HepG2 (cell line): ENCODE measurements around the gene TNP2. TPM values are rescaled to one million over a fixed set of nuclear protein-coding genes. Genes with fewer than 3 reads are reported as not detected.
A peak's percentile ranks its signal among the peaks of the same experiment; 100 is the strongest.

Experiments used
- ARID2 ChIP-seq: sonication (generic); formaldehyde crosslinking; IDR thresholded peaks from 2 replicates; pipeline ENCODE4 v1.8.1; 2022; ENCODE audit warnings: mild to moderate bottlenecking, missing genetic modification reagents, borderline replicate concordance
- ARNTL ChIP-seq: sonication (generic); formaldehyde crosslinking; IDR thresholded peaks from 2 replicates; pipeline ENCODE4 v1.4.0; 2020; ENCODE audit warnings: mild to moderate bottlenecking, missing genetic modification reagents
- ATF1 ChIP-seq: IDR thresholded peaks from 2 replicates; pipeline ENCODE4 v1.6.1; 2016; ENCODE audit warnings: mild to moderate bottlenecking, control low read depth
- CHD4 ChIP-seq: fragments of 200-600 bp; sonication (generic); IDR thresholded peaks from 2 replicates; pipeline ENCODE4 v1.7.0; 2017; ENCODE audit warnings: mild to moderate bottlenecking, low read length, borderline replicate concordance
- ELF1 ChIP-seq: sonication (generic); formaldehyde crosslinking; IDR thresholded peaks from 2 replicates; pipeline ENCODE4 v1.4.0; 2020; ENCODE audit warnings: missing genetic modification reagents
- ELF4 ChIP-seq: sonication (generic); formaldehyde crosslinking; IDR thresholded peaks from 2 replicates; pipeline ENCODE4 v1.5.0; 2020; ENCODE audit warnings: missing genetic modification reagents, mild to moderate bottlenecking, moderate library complexity, borderline replicate concordance
- ETV6 ChIP-seq: sonication (generic); formaldehyde crosslinking; conservative IDR thresholded peaks from 2 replicates; pipeline ENCODE4 v1.4.0; 2020; ENCODE audit warnings: missing genetic modification reagents
- FOXK1 ChIP-seq: sonication (generic); formaldehyde crosslinking; IDR thresholded peaks from 2 replicates; pipeline ENCODE4 v1.4.0; 2020; ENCODE audit warnings: low read depth, missing genetic modification reagents, borderline replicate concordance
- HMGA1 ChIP-seq: sonication (generic); formaldehyde crosslinking; conservative IDR thresholded peaks from 2 replicates; pipeline ENCODE4 v1.4.0; 2020; ENCODE audit warnings: missing genetic modification reagents
- MTF1 ChIP-seq: sonication (generic); formaldehyde crosslinking; IDR thresholded peaks from 2 replicates; pipeline ENCODE4 v1.5.0; 2020; ENCODE audit warnings: missing genetic modification reagents
- NFE2 ChIP-seq: sonication (generic); formaldehyde crosslinking; IDR thresholded peaks from 2 replicates; pipeline ENCODE4 v1.4.0; 2020; ENCODE audit warnings: missing genetic modification reagents
- NFIB ChIP-seq: sonication (generic); formaldehyde crosslinking; IDR thresholded peaks from 2 replicates; pipeline ENCODE4 v1.9.0; 2021; ENCODE audit warnings: missing genetic modification reagents, mild to moderate bottlenecking, borderline replicate concordance
- NFYC ChIP-seq: IDR thresholded peaks from 2 replicates; pipeline ENCODE4 v1.6.1; 2016; ENCODE audit warnings: missing genetic modification reagents, missing compliant biosample characterization
- NR1H2 ChIP-seq: sonication (generic); formaldehyde crosslinking; IDR thresholded peaks from 2 replicates; pipeline ENCODE4 v1.8.1; 2022; ENCODE audit warnings: low read depth, missing genetic modification reagents, borderline replicate concordance
- RFX1 ChIP-seq: fragments of 450-650 bp; IDR thresholded peaks from 2 replicates; pipeline ENCODE4 v1.6.1; 2017
- RFX5 ChIP-seq: IDR thresholded peaks from 2 replicates; pipeline ENCODE4 v1.6.1; 2011; ENCODE audit warnings: low read depth, low read length, improper control_type of control experiment
- SAFB2 ChIP-seq: sonication (generic); formaldehyde crosslinking; IDR thresholded peaks from 2 replicates; pipeline ENCODE4 v1.5.1; 2020; ENCODE audit warnings: missing genetic modification reagents, low read depth, mild to moderate bottlenecking, borderline replicate concordance
- SAP130 ChIP-seq: IDR thresholded peaks from 2 replicates; pipeline ENCODE4 v1.6.1; 2016; ENCODE audit warnings: low read depth
- SIX4 ChIP-seq: sonication (generic); formaldehyde crosslinking; IDR thresholded peaks from 2 replicates; pipeline ENCODE4 v1.4.0; 2020; ENCODE audit warnings: missing genetic modification reagents
- SMC3 ChIP-seq: IDR thresholded peaks from 2 replicates; pipeline ENCODE4 v1.6.1; 2011; ENCODE audit warnings: low read length, improper control_type of control experiment
- SP5 ChIP-seq: IDR thresholded peaks from 2 replicates; pipeline ENCODE4 v1.6.1; 2016; ENCODE audit warnings: low read depth, borderline replicate concordance
- TCF7L2 ChIP-seq: IDR thresholded peaks from 2 replicates; pipeline ENCODE4 v1.6.1; 2011; ENCODE audit warnings: mild to moderate bottlenecking, low read depth, low read length, moderate library complexity
- YEATS2 ChIP-seq: sonication (generic); formaldehyde crosslinking; IDR thresholded peaks from 2 replicates; pipeline ENCODE4 v1.4.0; 2020; ENCODE audit warnings: missing genetic modification reagents, borderline replicate concordance
- ZBTB43 ChIP-seq: sonication (generic); formaldehyde crosslinking; conservative IDR thresholded peaks from 2 replicates; pipeline ENCODE4 v1.4.0; 2020; ENCODE audit warnings: missing genetic modification reagents
- ZNF124 ChIP-seq: sonication (generic); formaldehyde crosslinking; IDR thresholded peaks from 2 replicates; pipeline ENCODE4 v1.4.0; 2020; ENCODE audit warnings: missing genetic modification reagents
- ZNF547 ChIP-seq: sonication (generic); formaldehyde crosslinking; IDR thresholded peaks from 2 replicates; pipeline ENCODE4 v1.5.1; 2020; ENCODE audit warnings: mild to moderate bottlenecking, missing genetic modification reagents
- ZNF564 ChIP-seq: sonication (generic); formaldehyde crosslinking; IDR thresholded peaks from 2 replicates; pipeline ENCODE4 v1.8.1; 2023; ENCODE audit warnings: mild to moderate bottlenecking, missing genetic modification reagents
- ZNF598 ChIP-seq: sonication (generic); formaldehyde crosslinking; IDR thresholded peaks from 2 replicates; pipeline ENCODE4 v1.5.1; 2020; ENCODE audit warnings: mild to moderate bottlenecking, missing genetic modification reagents, borderline replicate concordance
- ZNF772 ChIP-seq: sonication (generic); formaldehyde crosslinking; IDR thresholded peaks from 2 replicates; pipeline ENCODE4 v1.5.0; 2020; ENCODE audit warnings: mild to moderate bottlenecking, missing genetic modification reagents
- ZNF883 ChIP-seq: sonication (generic); formaldehyde crosslinking; IDR thresholded peaks from 2 replicates; pipeline ENCODE4 v1.5.1; 2020; ENCODE audit warnings: mild to moderate bottlenecking, missing genetic modification reagents; ENCODE audit errors: not compliant biosample characterization
- ZSCAN25 ChIP-seq: sonication (generic); formaldehyde crosslinking; IDR thresholded peaks from 2 replicates; pipeline ENCODE4 v1.8.0; 2022; ENCODE audit warnings: mild to moderate bottlenecking, missing genetic modification reagents
- ZSCAN29 ChIP-seq: sonication (generic); formaldehyde crosslinking; conservative IDR thresholded peaks from 2 replicates; pipeline ENCODE4 v1.4.0; 2020; ENCODE audit warnings: mild to moderate bottlenecking, missing genetic modification reagents
- ZZZ3 ChIP-seq: sonication (generic); formaldehyde crosslinking; IDR thresholded peaks from 2 replicates; pipeline ENCODE4 v1.4.0; 2020; ENCODE audit warnings: missing genetic modification reagents, mild to moderate bottlenecking, borderline replicate concordance
- polyA plus RNA-seq, 8 experiments: library from polyadenylated mRNA; depleted of rRNA in 3 of 8; stranded (reverse) in 7 of 8; unstranded in 1 of 8; fragments of >200 nt; fragmentation: Illumina TruSeq in 4 of 8; extraction: Trizol in 4 of 8; gene quantifications; 2 replicates each; pipeline versions ENCODE4 v1.2.1 to v1.2.3, GENCODE V29; 2011 to 2016; ENCODE audit warnings: low read depth in 4 of 8, missing spikeins in 1 of 8, mixed read lengths in 1 of 8; ENCODE audit not compliant: insufficient read depth in 1 of 8
- total RNA-seq, 5 experiments: library from RNA; depleted of rRNA; stranded (reverse); fragments of >200 nt; fragmentation: Illumina TruSeq; extraction: Trizol; gene quantifications; 2 replicates each; pipeline ENCODE4 v1.2.3, GENCODE V29; 2016; ENCODE audit warnings: low read depth in 1 of 5
- TF ChIP-seq, protein P1 (sequence below): IDR thresholded peaks from 2 replicates; pipeline ENCODE4 v1.6.1; 2012; ENCODE audit warnings: inconsistent platforms

The TNP2 gene
- total and polyA plus RNA-seq, 2 of the 13 experiments (the other 11 are each of a cell fraction or from before 2014, with no cell fraction given), result not detected

DNA sequence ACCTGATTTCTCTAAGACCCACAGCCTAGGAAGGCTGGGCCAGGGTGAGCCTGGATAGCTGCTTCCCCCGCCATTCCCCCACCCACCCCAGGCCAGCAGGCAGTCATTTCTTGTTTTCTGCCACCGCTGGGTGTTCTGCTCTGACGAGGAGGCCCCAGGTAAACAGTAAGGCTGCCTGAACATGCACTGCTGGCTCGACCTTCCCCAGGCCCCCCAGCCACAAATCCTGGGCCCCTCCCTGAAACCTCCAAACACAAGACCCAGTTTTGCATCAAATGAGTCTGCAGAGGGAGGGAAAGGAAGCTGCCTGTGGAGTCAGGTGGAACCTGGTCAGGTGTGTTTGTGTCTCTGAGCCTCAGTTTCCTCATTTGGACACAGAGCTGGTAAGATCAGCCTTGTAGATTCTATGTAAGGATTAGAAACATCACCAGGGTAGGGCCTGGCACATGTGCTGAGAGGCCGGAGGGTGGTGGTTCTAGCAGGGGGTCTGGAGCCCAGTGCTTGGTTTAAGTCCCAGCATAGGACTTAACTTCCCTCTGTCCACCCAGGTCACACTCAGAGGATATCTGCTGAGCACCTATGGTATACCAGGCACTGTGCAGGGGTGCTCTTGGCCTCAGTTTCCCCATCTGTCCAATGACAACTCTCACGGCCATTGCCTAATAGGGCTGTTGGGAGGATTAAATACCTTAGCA lies 30.9 kb upstream of the TNP2 start (continued):
- TF ChIP-seq, protein P1, sequence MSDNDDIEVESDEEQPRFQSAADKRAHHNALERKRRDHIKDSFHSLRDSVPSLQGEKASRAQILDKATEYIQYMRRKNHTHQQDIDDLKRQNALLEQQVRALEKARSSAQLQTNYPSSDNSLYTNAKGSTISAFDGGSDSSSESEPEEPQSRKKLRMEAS, result no peak; the same call in 1 of the 2 replicates
- no peak for TF ChIP-seq NFE2 (CRISPR knock-in tag)
- no peak for TF ChIP-seq RFX5
- TF ChIP-seq NR1H2 (CRISPR knock-in tag), result no peak
- TF ChIP-seq FOXK1, result no peak
- TF ChIP-seq ZNF772 (CRISPR knock-in tag), result no peak
- peak; percentile 66 for TF ChIP-seq ZNF883 (CRISPR knock-in tag)
- no peak for TF ChIP-seq SAFB2 (CRISPR knock-in tag)
- no peak for TF ChIP-seq SIX4
- TF ChIP-seq RFX1, result no peak
- TF ChIP-seq ZSCAN25, result no peak
- no peak for TF ChIP-seq SMC3
- no peak for TF ChIP-seq TCF7L2
- TF ChIP-seq SP5 (CRISPR knock-in tag), result no peak
- no peak for TF ChIP-seq YEATS2
- TF ChIP-seq ZBTB43 (CRISPR knock-in tag), result no peak
- TF ChIP-seq SAP130 (CRISPR knock-in tag), result 0 out of 2 replicates have a peak, but pooled peaks have one; percentile 26
- no peak for TF ChIP-seq NFIB (CRISPR knock-in tag)
- TF ChIP-seq ZNF547 (CRISPR knock-in tag), result 0 out of 2 replicates have a peak, but pooled peaks have one; percentile 68
- no peak for TF ChIP-seq ZNF564
- TF ChIP-seq ETV6 (CRISPR knock-in tag), result no peak
- 0 out of 2 replicates have a peak, but pooled peaks have one; percentile 53 for TF ChIP-seq ZNF598 (CRISPR knock-in tag)
- no peak for TF ChIP-seq ZZZ3 (CRISPR knock-in tag)
- no peak for TF ChIP-seq HMGA1 (CRISPR knock-in tag)
- no peak for TF ChIP-seq ARID2 (CRISPR knock-in tag)
- TF ChIP-seq ARNTL, result 0 out of 2 replicates have a peak, but pooled peaks have one; percentile 28
- no peak for TF ChIP-seq ELF1 (CRISPR knock-in tag)
- TF ChIP-seq ELF4 (CRISPR knock-in tag), result no peak
- no peak for TF ChIP-seq ZNF124 (CRISPR knock-in tag)
- no peak for TF ChIP-seq NFYC
- no peak for TF ChIP-seq ZSCAN29 (CRISPR knock-in tag)
- TF ChIP-seq CHD4, result no peak
- TF ChIP-seq ATF1, result no peak
- no peak for TF ChIP-seq MTF1 (CRISPR knock-in tag)
